K562 (cell line): ENCODE data around the gene UBXN11. TPM values are rescaled to one million over a fixed set of nuclear protein-coding genes. Genes with fewer than 3 reads are reported as not detected.

Experiments
- AFF4 ChIP-seq: sonication (generic); formaldehyde crosslinking; IDR thresholded peaks from 2 replicates; pipeline ENCODE4 v1.8.0; 2023; ENCODE audit warnings: mild to moderate bottlenecking, missing genetic modification reagents
- LCOR ChIP-seq: sonication (generic); formaldehyde crosslinking; IDR thresholded peaks from 2 replicates; pipeline ENCODE4 v1.8.0; 2022; ENCODE audit warnings: mild to moderate bottlenecking, missing genetic modification reagents
- NCOA4 ChIP-seq: fragments of 450-650 bp; IDR thresholded peaks from 2 replicates; pipeline ENCODE4 v1.6.1; 2018; ENCODE audit warnings: mild to moderate bottlenecking; ENCODE audit not compliant: partially characterized antibody
- PHF20 ChIP-seq: fragments of 450-650 bp; IDR thresholded peaks from 2 replicates; pipeline ENCODE4 v1.6.1; 2018; ENCODE audit not compliant: partially characterized antibody
- polyA plus RNA-seq, 8 experiments: library from polyadenylated mRNA; depleted of rRNA in 4 of 8; stranded (reverse) in 5 of 8; unstranded in 3 of 8; fragments of >200 nt; fragmentation: Nextera tagmentation in 2 of 8; fragmentation: Illumina TruSeq in 1 of 8; extraction: Ambion mirVana in 2 of 8; extraction: Trizol in 1 of 8; gene quantifications; 2 replicates each; pipeline versions ENCODE4 v1.2.1 to v1.2.3, GENCODE V29; 2011 to 2014; ENCODE audit warnings: inconsistent platforms in 1 of 8, missing spikeins in 1 of 8
- total RNA-seq, 7 experiments: library from RNA; depleted of rRNA in 6 of 7; stranded (reverse); fragments of >200 nt in 6 of 7; fragmentation: Illumina TruSeq in 2 of 7; extraction: Trizol in 2 of 7; gene quantifications; 2 replicates each; pipeline versions ENCODE4 v1.2.1 to v1.2.3, GENCODE V29; 2011 to 2021; ENCODE audit warnings: low replicate concordance in 1 of 7
- TF ChIP-seq, protein P1 (sequence below), 2 experiments: fragments of 450-650 bp; formaldehyde crosslinking in 1 of 2; IDR thresholded peaks; 2 replicates each; pipeline versions ENCODE4 v1.4.0 to v1.6.1; 2014 to 2020; ENCODE audit warnings: mild to moderate bottlenecking in 2 of 2, borderline replicate concordance in 1 of 2, low read depth in 1 of 2
- TF ChIP-seq, protein P2 (sequence below): fragments of 250-450 bp; sonication (Bioruptor Pico); IDR thresholded peaks from 2 replicates; pipeline ENCODE4 v1.4.0; 2020

UBXN11 gene
- total and polyA plus RNA-seq, 9 of the 15 experiments (the other 6 are each of a cell fraction or from before 2014, with no cell fraction given) = 0.48 to 34.3 (median 11.3) TPM

GRCh38 chr1:26321315-26322041, 15.0 kb upstream of the UBXN11 start (continued):
- TF ChIP-seq, protein P1, sequence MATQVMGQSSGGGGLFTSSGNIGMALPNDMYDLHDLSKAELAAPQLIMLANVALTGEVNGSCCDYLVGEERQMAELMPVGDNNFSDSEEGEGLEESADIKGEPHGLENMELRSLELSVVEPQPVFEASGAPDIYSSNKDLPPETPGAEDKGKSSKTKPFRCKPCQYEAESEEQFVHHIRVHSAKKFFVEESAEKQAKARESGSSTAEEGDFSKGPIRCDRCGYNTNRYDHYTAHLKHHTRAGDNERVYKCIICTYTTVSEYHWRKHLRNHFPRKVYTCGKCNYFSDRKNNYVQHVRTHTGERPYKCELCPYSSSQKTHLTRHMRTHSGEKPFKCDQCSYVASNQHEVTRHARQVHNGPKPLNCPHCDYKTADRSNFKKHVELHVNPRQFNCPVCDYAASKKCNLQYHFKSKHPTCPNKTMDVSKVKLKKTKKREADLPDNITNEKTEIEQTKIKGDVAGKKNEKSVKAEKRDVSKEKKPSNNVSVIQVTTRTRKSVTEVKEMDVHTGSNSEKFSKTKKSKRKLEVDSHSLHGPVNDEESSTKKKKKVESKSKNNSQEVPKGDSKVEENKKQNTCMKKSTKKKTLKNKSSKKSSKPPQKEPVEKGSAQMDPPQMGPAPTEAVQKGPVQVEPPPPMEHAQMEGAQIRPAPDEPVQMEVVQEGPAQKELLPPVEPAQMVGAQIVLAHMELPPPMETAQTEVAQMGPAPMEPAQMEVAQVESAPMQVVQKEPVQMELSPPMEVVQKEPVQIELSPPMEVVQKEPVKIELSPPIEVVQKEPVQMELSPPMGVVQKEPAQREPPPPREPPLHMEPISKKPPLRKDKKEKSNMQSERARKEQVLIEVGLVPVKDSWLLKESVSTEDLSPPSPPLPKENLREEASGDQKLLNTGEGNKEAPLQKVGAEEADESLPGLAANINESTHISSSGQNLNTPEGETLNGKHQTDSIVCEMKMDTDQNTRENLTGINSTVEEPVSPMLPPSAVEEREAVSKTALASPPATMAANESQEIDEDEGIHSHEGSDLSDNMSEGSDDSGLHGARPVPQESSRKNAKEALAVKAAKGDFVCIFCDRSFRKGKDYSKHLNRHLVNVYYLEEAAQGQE (IDR thresholded peaks at IDR 0.05; ENCODE audit: borderline replicate concordance) = peak; percentile 95
- TF ChIP-seq, protein P1 (CRISPR knock-in tag; IDR thresholded peaks at IDR 0.05; ENCODE audit: low read depth) = no peak
- TF ChIP-seq LCOR = peak; percentile 67
- TF ChIP-seq AFF4 (CRISPR knock-in tag) = no peak
- no peak for TF ChIP-seq PHF20
- no peak for TF ChIP-seq NCOA4
- TF ChIP-seq, protein P2, sequence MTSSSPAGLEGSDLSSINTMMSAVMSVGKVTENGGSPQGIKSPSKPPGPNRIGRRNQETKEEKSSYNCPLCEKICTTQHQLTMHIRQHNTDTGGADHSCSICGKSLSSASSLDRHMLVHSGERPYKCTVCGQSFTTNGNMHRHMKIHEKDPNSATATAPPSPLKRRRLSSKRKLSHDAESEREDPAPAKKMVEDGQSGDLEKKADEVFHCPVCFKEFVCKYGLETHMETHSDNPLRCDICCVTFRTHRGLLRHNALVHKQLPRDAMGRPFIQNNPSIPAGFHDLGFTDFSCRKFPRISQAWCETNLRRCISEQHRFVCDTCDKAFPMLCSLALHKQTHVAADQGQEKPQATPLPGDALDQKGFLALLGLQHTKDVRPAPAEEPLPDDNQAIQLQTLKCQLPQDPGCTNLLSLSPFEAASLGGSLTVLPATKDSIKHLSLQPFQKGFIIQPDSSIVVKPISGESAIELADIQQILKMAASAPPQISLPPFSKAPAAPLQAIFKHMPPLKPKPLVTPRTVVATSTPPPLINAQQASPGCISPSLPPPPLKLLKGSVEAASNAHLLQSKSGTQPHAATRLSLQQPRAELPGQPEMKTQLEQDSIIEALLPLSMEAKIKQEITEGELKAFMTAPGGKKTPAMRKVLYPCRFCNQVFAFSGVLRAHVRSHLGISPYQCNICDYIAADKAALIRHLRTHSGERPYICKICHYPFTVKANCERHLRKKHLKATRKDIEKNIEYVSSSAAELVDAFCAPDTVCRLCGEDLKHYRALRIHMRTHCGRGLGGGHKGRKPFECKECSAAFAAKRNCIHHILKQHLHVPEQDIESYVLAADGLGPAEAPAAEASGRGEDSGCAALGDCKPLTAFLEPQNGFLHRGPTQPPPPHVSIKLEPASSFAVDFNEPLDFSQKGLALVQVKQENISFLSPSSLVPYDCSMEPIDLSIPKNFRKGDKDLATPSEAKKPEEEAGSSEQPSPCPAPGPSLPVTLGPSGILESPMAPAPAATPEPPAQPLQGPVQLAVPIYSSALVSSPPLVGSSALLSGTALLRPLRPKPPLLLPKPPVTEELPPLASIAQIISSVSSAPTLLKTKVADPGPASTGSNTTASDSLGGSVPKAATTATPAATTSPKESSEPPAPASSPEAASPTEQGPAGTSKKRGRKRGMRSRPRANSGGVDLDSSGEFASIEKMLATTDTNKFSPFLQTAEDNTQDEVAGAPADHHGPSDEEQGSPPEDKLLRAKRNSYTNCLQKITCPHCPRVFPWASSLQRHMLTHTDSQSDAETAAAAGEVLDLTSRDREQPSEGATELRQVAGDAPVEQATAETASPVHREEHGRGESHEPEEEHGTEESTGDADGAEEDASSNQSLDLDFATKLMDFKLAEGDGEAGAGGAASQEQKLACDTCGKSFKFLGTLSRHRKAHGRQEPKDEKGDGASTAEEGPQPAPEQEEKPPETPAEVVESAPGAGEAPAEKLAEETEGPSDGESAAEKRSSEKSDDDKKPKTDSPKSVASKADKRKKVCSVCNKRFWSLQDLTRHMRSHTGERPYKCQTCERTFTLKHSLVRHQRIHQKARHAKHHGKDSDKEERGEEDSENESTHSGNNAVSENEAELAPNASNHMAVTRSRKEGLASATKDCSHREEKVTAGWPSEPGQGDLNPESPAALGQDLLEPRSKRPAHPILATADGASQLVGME (CRISPR knock-in tag) = 0 out of 2 replicates have a peak, but pooled peaks have one; percentile 58
